ENCODE data around the gene AP5S1.

AP5S1 gene

GRCh38 chr20:3846378-3846739 lies 26.0 kb downstream of the AP5S1 start:
- no peak for DNase-seq (ENCODE audit: low spot score)

GRCh38 chr20:3846740-3847428 lies 26.5 kb downstream of the AP5S1 start, which contains the start of gene MAVS:
Gene MAVS (plus strand): TSS chr20:3846834. CDS start chr20:3854625, 7,791 bp downstream.
- peak; percentile 98 for DNase-seq (ENCODE audit: low spot score)

GRCh38 chr20:3847429-3847940 lies 27.1 kb downstream of the AP5S1 start:
- DNase-seq (ENCODE audit: low spot score), result no peak

GRCh38 chr20:3848565-3848964 lies 28.2 kb downstream of the AP5S1 start:
- no peak for DNase-seq (ENCODE audit: low spot score)

GRCh38 chr20:3854462-3854871 lies 34.1 kb downstream of the AP5S1 start:
- no peak for DNase-seq (ENCODE audit: low spot score)

- no peak for DNase-seq (ENCODE audit: low spot score)
These were observed 37.1 kb downstream of the AP5S1 start for GRCh38 chr20:3857405-3857804.

GRCh38 chr20:3858689-3859088 lies 38.3 kb downstream of the AP5S1 start:
- no peak for DNase-seq (ENCODE audit: low spot score)

- no peak for DNase-seq (ENCODE audit: low spot score)
These were observed 40.8 kb downstream of the AP5S1 start for GRCh38 chr20:3861191-3861590.

GRCh38 chr20:3862333-3862732 lies 42.0 kb downstream of the AP5S1 start:
- no peak for DNase-seq (ENCODE audit: low spot score)

GRCh38 chr20:3863317-3863716 lies 43.0 kb downstream of the AP5S1 start:
- DNase-seq (ENCODE audit: low spot score), result no peak

- DNase-seq (ENCODE audit: low spot score), result no peak
These were observed 44.2 kb downstream of the AP5S1 start for GRCh38 chr20:3864518-3864917.

GRCh38 chr20:3865152-3865886 lies 45.0 kb downstream of the AP5S1 start:
- no peak for DNase-seq (ENCODE audit: low spot score)

- DNase-seq (ENCODE audit: low spot score), result no peak
These were observed 45.6 kb downstream of the AP5S1 start for GRCh38 chr20:3865887-3866407.

- DNase-seq (ENCODE audit: low spot score), result no peak
These were observed 46.1 kb downstream of the AP5S1 start for GRCh38 chr20:3866464-3866863.

GRCh38 chr20:3867802-3868201 lies 47.5 kb downstream of the AP5S1 start:
- DNase-seq (ENCODE audit: low spot score), result no peak

- no peak for DNase-seq (ENCODE audit: low spot score)
These were observed 49.7 kb downstream of the AP5S1 start for GRCh38 chr20:3869839-3870634.

GRCh38 chr20:3871550-3872265 lies 51.4 kb downstream of the AP5S1 start:
- no peak for DNase-seq (ENCODE audit: low spot score)

- no peak for DNase-seq (ENCODE audit: low spot score)
These were observed 53.2 kb downstream of the AP5S1 start for GRCh38 chr20:3873507-3873906.

GRCh38 chr20:3874194-3874844 lies 54.0 kb downstream of the AP5S1 start:
- no peak for DNase-seq (ENCODE audit: low spot score)

GRCh38 chr20:3875378-3875974 lies 55.1 kb downstream of the AP5S1 start:
- DNase-seq (ENCODE audit: low spot score), result no peak

- DNase-seq (ENCODE audit: low spot score), result no peak
These were observed 55.7 kb downstream of the AP5S1 start for GRCh38 chr20:3876000-3876399.
